ENCODE results near the gene PKD1L1.

PKD1L1 gene

DNA sequence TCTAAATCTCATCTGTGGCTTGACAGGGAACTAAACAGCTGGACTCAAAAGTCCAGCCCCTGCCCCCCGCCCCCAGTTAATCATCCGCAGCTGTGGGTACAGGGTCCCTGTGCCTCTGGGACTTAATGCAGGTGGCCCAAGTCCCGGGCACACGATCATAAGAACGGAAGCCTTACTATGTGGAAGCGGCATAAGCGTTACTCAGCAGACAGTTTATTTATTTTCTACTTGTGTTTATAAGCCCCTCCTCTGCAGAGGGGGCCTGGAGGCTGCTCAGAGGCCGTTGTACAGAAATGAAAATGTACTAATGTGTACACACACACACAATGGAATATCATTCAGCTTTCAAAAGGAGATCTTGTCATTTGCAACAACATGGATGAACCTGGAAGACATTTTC is 208.4 kb downstream of the PKD1L1 start:
- TF ChIP-seq, protein P1, sequence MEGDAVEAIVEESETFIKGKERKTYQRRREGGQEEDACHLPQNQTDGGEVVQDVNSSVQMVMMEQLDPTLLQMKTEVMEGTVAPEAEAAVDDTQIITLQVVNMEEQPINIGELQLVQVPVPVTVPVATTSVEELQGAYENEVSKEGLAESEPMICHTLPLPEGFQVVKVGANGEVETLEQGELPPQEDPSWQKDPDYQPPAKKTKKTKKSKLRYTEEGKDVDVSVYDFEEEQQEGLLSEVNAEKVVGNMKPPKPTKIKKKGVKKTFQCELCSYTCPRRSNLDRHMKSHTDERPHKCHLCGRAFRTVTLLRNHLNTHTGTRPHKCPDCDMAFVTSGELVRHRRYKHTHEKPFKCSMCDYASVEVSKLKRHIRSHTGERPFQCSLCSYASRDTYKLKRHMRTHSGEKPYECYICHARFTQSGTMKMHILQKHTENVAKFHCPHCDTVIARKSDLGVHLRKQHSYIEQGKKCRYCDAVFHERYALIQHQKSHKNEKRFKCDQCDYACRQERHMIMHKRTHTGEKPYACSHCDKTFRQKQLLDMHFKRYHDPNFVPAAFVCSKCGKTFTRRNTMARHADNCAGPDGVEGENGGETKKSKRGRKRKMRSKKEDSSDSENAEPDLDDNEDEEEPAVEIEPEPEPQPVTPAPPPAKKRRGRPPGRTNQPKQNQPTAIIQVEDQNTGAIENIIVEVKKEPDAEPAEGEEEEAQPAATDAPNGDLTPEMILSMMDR (IDR thresholded peaks at IDR 0.05; ENCODE audit: low read depth, low read length, missing control alignments) = no peak
- no peak overlapping the region for H3K4me3 ChIP-seq (ENCODE audit: low read depth, low read length)
- DNase-seq (ENCODE audit: low read depth) = no peak

DNA sequence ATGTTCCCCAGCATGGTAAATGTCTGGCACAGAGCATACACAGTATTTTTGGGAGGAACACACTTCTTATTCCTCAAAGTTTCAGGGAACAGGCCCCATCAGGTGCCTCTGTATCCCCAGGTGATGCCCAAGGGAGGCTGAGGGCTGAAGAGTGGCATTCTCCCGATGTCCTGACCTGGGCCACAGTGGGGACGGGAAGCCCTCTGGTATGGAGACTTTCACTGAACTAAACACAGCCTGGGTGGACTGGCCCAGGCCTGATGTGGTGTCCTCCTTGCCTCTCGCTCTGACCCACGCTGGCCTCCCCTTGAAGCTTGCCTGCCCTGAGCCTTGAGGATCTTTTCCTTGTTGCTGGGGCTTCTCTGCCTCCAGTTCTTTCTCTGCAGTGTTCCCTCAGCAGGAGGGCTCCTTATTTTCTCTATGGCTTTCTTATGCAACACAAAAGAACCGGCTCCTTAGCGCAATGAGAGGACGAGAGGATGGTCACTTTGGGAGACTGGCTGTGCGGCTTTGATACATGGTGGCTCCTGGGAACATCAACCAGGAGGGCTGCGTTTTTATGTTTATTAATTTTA is 208.9 kb downstream of the PKD1L1 start:
- TF ChIP-seq, protein P1 (IDR thresholded peaks at IDR 0.05; ENCODE audit: low read depth, low read length, missing control alignments) = no peak
- no peak overlapping the region for H3K4me3 ChIP-seq (ENCODE audit: low read depth, low read length)
- no peak for DNase-seq (ENCODE audit: low read depth)

DNA sequence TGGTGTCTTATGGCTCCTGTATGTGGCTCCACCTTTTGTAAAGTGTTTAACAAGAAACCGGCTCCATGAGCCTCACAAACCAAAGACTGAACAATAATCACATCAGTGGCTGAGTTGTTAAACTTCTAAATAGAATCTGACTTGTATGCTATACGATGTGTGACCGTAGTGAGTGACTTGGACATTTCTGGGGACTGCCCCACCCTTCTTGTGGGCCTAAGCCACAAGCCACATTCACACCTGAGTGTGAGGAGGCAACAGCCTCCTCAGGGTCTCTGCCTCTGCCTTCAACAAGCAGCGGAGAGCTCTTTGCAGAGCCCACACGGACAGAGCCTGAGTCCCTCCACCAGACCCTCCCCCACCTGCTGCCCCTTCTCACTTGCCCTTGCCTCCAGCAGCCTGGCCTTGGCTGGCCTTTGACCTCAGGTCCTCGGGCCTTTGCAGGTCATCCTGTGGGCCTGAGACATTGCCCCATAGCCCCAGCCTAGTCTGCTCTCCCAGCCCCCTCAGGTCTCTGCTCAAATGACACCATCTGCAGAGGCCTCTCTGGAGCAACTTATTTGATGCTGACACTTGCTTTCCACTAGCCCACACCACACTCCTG is 209.6 kb downstream of the PKD1L1 start:
- TF ChIP-seq, protein P1 (IDR thresholded peaks at IDR 0.05; ENCODE audit: low read depth, low read length, missing control alignments) = no peak
- DNase-seq (ENCODE audit: low read depth) = no peak
- no peak overlapping the region for H3K4me3 ChIP-seq (ENCODE audit: low read depth, low read length)

DNA sequence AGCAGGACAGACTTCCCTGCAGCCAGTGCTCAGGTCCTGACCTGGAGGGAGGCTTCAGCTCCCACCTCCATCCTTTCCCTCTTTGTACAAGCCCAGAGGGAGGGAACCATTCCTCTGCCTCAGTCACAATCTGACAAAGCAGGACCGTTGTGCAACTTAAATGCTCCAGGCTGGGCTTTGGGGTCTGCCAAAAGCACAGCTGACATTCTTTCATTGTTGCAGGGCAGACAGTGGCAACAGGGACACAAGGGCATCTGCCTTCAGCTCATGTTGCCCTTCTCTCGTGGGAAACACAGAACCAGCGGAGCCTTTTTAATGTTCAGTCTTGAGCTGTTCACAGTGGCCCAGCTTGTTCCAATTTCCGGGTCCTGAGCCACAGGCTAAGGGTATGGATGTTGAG is 210.7 kb downstream of the PKD1L1 start:
- no peak for DNase-seq (ENCODE audit: low read depth)
- TF ChIP-seq, protein P1 (IDR thresholded peaks at IDR 0.05; ENCODE audit: low read depth, low read length, missing control alignments) = no peak
- no peak overlapping the region for H3K4me3 ChIP-seq (ENCODE audit: low read depth, low read length)

DNA sequence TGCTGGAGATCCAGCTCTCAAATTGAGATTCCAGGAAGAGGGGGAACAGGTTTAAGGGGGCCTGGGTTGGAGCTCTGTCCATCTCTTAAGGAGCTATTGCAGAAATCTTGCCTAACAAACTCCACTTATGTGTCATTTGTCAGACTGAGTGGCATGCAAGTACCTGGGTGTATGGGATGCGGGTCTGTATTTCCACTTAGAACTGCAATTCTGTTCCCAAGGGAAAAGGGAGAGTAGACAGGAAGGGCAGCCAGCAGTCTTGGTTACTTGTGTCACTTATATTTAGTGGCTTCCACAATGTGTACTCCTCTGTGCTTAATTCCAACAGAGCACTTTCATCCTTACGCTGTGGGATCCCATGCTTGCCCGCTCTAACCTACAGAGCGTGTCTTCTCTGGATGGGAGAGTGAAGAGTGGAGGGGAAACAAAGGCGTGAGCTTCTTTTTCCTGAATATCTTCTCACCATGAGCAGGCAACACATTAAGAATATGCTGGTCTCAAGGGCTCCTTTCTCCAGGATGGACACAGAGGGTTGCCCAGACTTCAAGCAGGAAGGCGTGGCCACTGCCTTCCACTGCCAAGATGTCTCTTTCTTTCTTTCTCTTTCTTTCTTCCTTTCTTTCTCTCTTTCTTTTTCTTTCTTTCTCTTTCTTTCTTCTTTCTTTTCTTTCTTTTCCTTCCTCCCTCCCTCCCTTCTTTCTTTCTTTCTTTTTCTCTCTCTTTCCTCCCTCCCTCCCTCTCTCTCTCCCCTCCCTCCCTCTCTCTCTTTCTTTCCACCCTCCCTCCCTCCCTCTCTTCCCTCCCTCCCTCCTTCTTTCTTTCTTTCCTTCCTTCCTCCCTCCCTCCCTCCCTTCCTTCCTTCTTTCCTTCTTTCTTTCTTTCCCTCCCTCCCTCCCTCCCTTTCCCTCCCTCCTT is 212.6 kb downstream of the PKD1L1 start:
- TF ChIP-seq, protein P1 (IDR thresholded peaks at IDR 0.05; ENCODE audit: low read depth, low read length, missing control alignments) = no peak

DNA sequence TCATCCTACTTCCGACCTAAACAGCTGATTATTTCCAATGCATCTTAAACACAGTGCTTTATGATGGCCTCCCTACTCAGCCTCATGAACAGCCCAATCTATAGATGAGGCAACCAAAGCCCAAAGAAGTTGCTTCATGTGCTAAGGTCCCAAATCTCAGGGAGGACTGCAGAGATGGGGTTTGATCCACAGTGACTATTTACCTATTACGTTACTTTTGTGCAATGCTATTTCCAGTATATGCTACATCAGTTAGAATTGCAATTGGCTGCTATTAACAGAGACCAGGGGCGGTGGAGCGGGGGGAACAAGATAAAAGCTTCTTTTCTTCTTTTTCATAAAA is 213.3 kb downstream of the PKD1L1 start:
- no peak for DNase-seq (ENCODE audit: low read depth)
- TF ChIP-seq, protein P1 (IDR thresholded peaks at IDR 0.05; ENCODE audit: low read depth, low read length, missing control alignments) = no peak
- H3K4me3 ChIP-seq (ENCODE audit: low read depth, low read length) = no peak overlapping the region

More for the DNA sequence above, 212.6 kb downstream of the PKD1L1 start:
- H3K4me3 ChIP-seq (ENCODE audit: low read depth, low read length) = no peak overlapping the region
- no peak for DNase-seq (ENCODE audit: low read depth)
